GM12892 (cell line): ENCODE data around the gene RPS6KA2.

Experiments
- DNase-seq: peaks from one replicate; pipeline ENCODE4 v3.0.0; 2011; ENCODE audit not compliant: insufficient read length
- FAIRE-seq: peaks from 2 replicates; lab custom pipeline; 2011; peaks lifted over from hg19 to GRCh38; lab: Jason Lieb, UNC
- POLR2A ChIP-seq: IDR thresholded peaks from 2 replicates; pipeline ENCODE4 v1.6.1; 2011; ENCODE audit warnings: low read depth, low read length, control low read depth
- POLR2AphosphoS5 ChIP-seq: IDR thresholded peaks from 2 replicates; pipeline ENCODE4 v1.6.1; 2011; ENCODE audit warnings: low read depth, low read length, control low read depth
- TAF1 ChIP-seq: IDR thresholded peaks from 2 replicates; pipeline ENCODE4 v1.6.1; 2011; ENCODE audit warnings: low read depth, mild to moderate bottlenecking, control low read depth, low read length, borderline replicate concordance

Gene RPS6KA2

GRCh38 chr6:166460473-166461437 lies 166.3 kb downstream of the RPS6KA2 start:
- FAIRE-seq = no peak
- DNase-seq = no peak
- no peak for TF ChIP-seq POLR2AphosphoS5
- TF ChIP-seq TAF1 = no peak
- TF ChIP-seq POLR2A = no peak

GRCh38 chr6:166459906-166460305 lies 167.1 kb downstream of the RPS6KA2 start:
- FAIRE-seq (no peak), DNase-seq (no peak)
- no peak for TF ChIP-seq TAF1

GRCh38 chr6:166459272-166459671 lies 167.8 kb downstream of the RPS6KA2 start:
- FAIRE-seq (no peak), DNase-seq (no peak)
- no peak for TF ChIP-seq POLR2AphosphoS5
- no peak for TF ChIP-seq TAF1
- no peak for TF ChIP-seq POLR2A

- FAIRE-seq = no peak
- TF ChIP-seq TAF1 (no peak), POLR2A (no peak), POLR2AphosphoS5 (no peak)
- no peak for DNase-seq
Observed at GRCh38 chr6:166456395-166457156, 170.5 kb downstream of the RPS6KA2 start.

GRCh38 chr6:166454692-166455515 lies 172.1 kb downstream of the RPS6KA2 start:
- TF ChIP-seq POLR2AphosphoS5 (no peak), TAF1 (no peak), POLR2A (no peak)
- no peak for FAIRE-seq
- DNase-seq = no peak

GRCh38 chr6:166453651-166454050 lies 173.4 kb downstream of the RPS6KA2 start:
- TF ChIP-seq POLR2A (no peak), TAF1 (no peak), POLR2AphosphoS5 (no peak)
- DNase-seq (no peak), FAIRE-seq (no peak)

- FAIRE-seq (no peak), DNase-seq (no peak)
- TF ChIP-seq POLR2AphosphoS5 = no peak
Observed at GRCh38 chr6:166450167-166450873, 176.7 kb downstream of the RPS6KA2 start.

GRCh38 chr6:166449641-166450040 lies 177.4 kb downstream of the RPS6KA2 start:
- DNase-seq (no peak), FAIRE-seq (no peak)
- TF ChIP-seq POLR2A (no peak), TAF1 (no peak)

- no peak for TF ChIP-seq POLR2A
- no peak for TF ChIP-seq TAF1
- TF ChIP-seq POLR2AphosphoS5 = no peak
- FAIRE-seq = no peak
- DNase-seq = no peak
Observed at GRCh38 chr6:166449036-166449435, 178.0 kb downstream of the RPS6KA2 start.

GRCh38 chr6:166448432-166448831 lies 178.6 kb downstream of the RPS6KA2 start:
- DNase-seq = no peak
- TF ChIP-seq TAF1 = no peak
- TF ChIP-seq POLR2A = no peak
- no peak for TF ChIP-seq POLR2AphosphoS5
- no peak for FAIRE-seq
